ENCODE data around the gene SLC35D1. TPM values are rescaled to one million over a fixed set of nuclear protein-coding genes. Genes with fewer than 3 reads are reported as not detected.

The SLC35D1 gene
- total and polyA plus RNA-seq, 2 of the 13 experiments (the other 11 are each of a cell fraction or from before 2014, with no cell fraction given), result 12.4 to 41.5 TPM

GRCh38 chr1:67031121-67031858 lies 22.7 kb downstream of the SLC35D1 start (continued):
- TF ChIP-seq ZNF276 (CRISPR knock-in tag; IDR thresholded peaks at IDR 0.05; ENCODE audit: low read depth), result no peak
- no peak for TF ChIP-seq KLF16 (CRISPR knock-in tag; IDR thresholded peaks at IDR 0.05)
- TF ChIP-seq SOX6 (IDR thresholded peaks at IDR 0.05), result no peak
- no peak for TF ChIP-seq SOX6 (CRISPR knock-in tag; IDR thresholded peaks at IDR 0.05)

GRCh38 chr1:67029472-67029871 lies 24.5 kb downstream of the SLC35D1 start:
- Histone ChIP-seq H3K27ac (ENCODE audit: extremely low read length, insufficient read depth, low read length) (no peak overlapping the region), H3K9ac (ENCODE audit: insufficient read depth, low read depth, low read length) (no peak overlapping the region), H3K9me3 (ENCODE audit: low read length) (no peaks in the 10 kb centered on the region), H3K36me3 (replicated peaks in 1 of 2; ENCODE audit: control insufficient read depth in 1 of 2, insufficient read depth in 2 of 2, low read length in 2 of 2) (peaks cover 2 to 20% of the 10 kb centered on the region in 2 experiments; a peak in 4 of 5 replicates), H3K4me2 (ENCODE audit: low read depth, low read length) (no peak overlapping the region), H3K4me1 (ENCODE audit: insufficient read depth, low read length) (no peaks in the 10 kb centered on the region), H3K79me2 (ENCODE audit: insufficient read depth, low read length) (no peaks in the 10 kb centered on the region), H4K20me1 (ENCODE audit: insufficient read depth, low read length) (no peaks in the 10 kb centered on the region), H3K27me3 (ENCODE audit: control insufficient read depth in 1 of 2, insufficient read depth in 2 of 2, low read length in 2 of 2) (no peaks in the 10 kb centered on the region), H3K4me3 (replicated peaks in 1 of 3; ENCODE audit: insufficient read depth in 1 of 3, low read depth in 2 of 3, low read length in 3 of 3) (no peak overlapping the region), H2AFZ (ENCODE audit: low read length) (no peak overlapping the region)
- TF ChIP-seq, protein P1, sequence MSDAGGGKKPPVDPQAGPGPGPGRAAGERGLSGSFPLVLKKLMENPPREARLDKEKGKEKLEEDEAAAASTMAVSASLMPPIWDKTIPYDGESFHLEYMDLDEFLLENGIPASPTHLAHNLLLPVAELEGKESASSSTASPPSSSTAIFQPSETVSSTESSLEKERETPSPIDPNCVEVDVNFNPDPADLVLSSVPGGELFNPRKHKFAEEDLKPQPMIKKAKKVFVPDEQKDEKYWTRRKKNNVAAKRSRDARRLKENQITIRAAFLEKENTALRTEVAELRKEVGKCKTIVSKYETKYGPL (CRISPR knock-in tag; IDR thresholded peaks at IDR 0.05), result no peak
- TF ChIP-seq SYNCRIP (IDR thresholded peaks at IDR 0.05; ENCODE audit: insufficient read depth, low read depth, low read length) (no peak), ZFP36 (IDR thresholded peaks at IDR 0.05; ENCODE audit: borderline replicate concordance, low read depth, low read length, partially characterized antibody) (no peak), ZNF318 (CRISPR knock-in tag; IDR thresholded peaks at IDR 0.05) (no peak), ZC3H4 (CRISPR knock-in tag; IDR thresholded peaks at IDR 0.05; ENCODE audit: borderline replicate concordance) (no peak), RAD21 (CRISPR knock-in tag; IDR thresholded peaks at IDR 0.05) (no peak), ZNF33B (CRISPR knock-in tag; IDR thresholded peaks at IDR 0.05) (no peak), NKX3-1 (CRISPR knock-in tag; IDR thresholded peaks at IDR 0.05) (no peak)
- in situ Hi-C loops (cut with HindIII; ENCODE audit: extremely low pct_ligation_motif_present, low pct_unique_long_range_greater_than_20kb), result no loop called here
- ATAC-seq (no peak), DNase-seq (ENCODE audit: low spot score) (no peak), FAIRE-seq (no peak)
- BruUV-seq (replicated peaks), result no TSS peak
- intact Hi-C loops (cut with micrococcal nuclease; ENCODE audit: unreplicated experiment), result no loop called here
- 92% methylated on average over 1 of the region's 1 CpG for WGBS (ENCODE audit: low lambda C conversion rate)
- CTCF ChIA-PET (ENCODE audit: low intra/inter-chr PET ratio, low total read pairs), result no interaction called here
- POLR2A ChIA-PET, result no interaction called here
